H9 (cell line): ENCODE data around the gene AKAP11. TPM values are rescaled to one million over a fixed set of nuclear protein-coding genes. Genes with fewer than 3 reads are reported as not detected.

Experiments used
- DNase-seq: peaks from one replicate; pipeline ENCODE4 v3.0.0-alpha.2; 2017
- H2AFZ ChIP-seq: one replicate; pipeline ENCODE4 v1.6.1; 2013; ENCODE audit warnings: mild to moderate bottlenecking, low read length, control low read depth, moderate library complexity
- H2AK5ac ChIP-seq: 2 replicates; pipeline ENCODE4 v1.6.1; 2013; ENCODE audit warnings: low read length, control low read depth, mixed read lengths; ENCODE audit not compliant: insufficient read length
- H2BK120ac ChIP-seq: one replicate; pipeline ENCODE4 v1.6.1; 2013; ENCODE audit warnings: low read depth, mild to moderate bottlenecking, low read length, control low read depth, inconsistent platforms; ENCODE audit not compliant: poor library complexity, severe bottlenecking
- H2BK12ac ChIP-seq: 2 replicates; pipeline ENCODE4 v1.6.1; 2013; ENCODE audit warnings: low read length, control low read depth, mixed read lengths, low read depth; ENCODE audit not compliant: insufficient read length
- H2BK15ac ChIP-seq: 2 replicates; pipeline ENCODE4 v1.6.1; 2013; ENCODE audit warnings: low read depth, low read length, control low read depth
- H2BK20ac ChIP-seq: one replicate; pipeline ENCODE4 v1.6.1; 2013; ENCODE audit warnings: low read depth, mild to moderate bottlenecking, low read length, control low read depth, inconsistent platforms; ENCODE audit not compliant: poor library complexity, severe bottlenecking
- H2BK5ac ChIP-seq: 2 replicates; pipeline ENCODE4 v1.6.1; 2013; ENCODE audit warnings: low read length, control low read depth, mixed read lengths; ENCODE audit not compliant: insufficient read length
- H3K14ac ChIP-seq: 2 replicates; pipeline ENCODE4 v1.6.1; 2013; ENCODE audit warnings: low read length, control low read depth; ENCODE audit not compliant: insufficient read depth
- H3K18ac ChIP-seq: 2 replicates; pipeline ENCODE4 v1.6.1; 2013; ENCODE audit warnings: low read depth, mild to moderate bottlenecking, mixed read lengths, low read length, control low read depth; ENCODE audit not compliant: insufficient read length
- H3K23ac ChIP-seq: 2 replicates; pipeline ENCODE4 v1.6.1; 2013; ENCODE audit warnings: low read length, control low read depth, mixed read lengths, low read depth; ENCODE audit not compliant: insufficient read length
- H3K23me2 ChIP-seq: 2 replicates; pipeline ENCODE4 v1.6.1; 2013; ENCODE audit warnings: low read depth, mild to moderate bottlenecking, mixed read lengths, low read length, control low read depth; ENCODE audit not compliant: insufficient read length, poor library complexity, severe bottlenecking
- H3K27ac ChIP-seq: 2 replicates; pipeline ENCODE4 v1.5.1; 2013; ENCODE audit warnings: low read length, control low read depth, mixed read lengths, low read depth; ENCODE audit not compliant: insufficient read length
- H3K27me3 ChIP-seq: 2 replicates; pipeline ENCODE4 v1.6.1; 2013; ENCODE audit warnings: low read length, control low read depth, inconsistent platforms; ENCODE audit not compliant: insufficient read depth
- H3K4ac ChIP-seq: 2 replicates; pipeline ENCODE4 v1.6.1; 2013; ENCODE audit warnings: low read depth, mild to moderate bottlenecking, control low read depth, inconsistent platforms, low read length, moderate library complexity
- H3K4me1 ChIP-seq: 2 replicates; pipeline ENCODE4 v1.6.1; 2013; ENCODE audit warnings: low read length, control low read depth, inconsistent platforms; ENCODE audit not compliant: insufficient read depth
- H3K4me2 ChIP-seq: 2 replicates; pipeline ENCODE4 v1.6.1; 2013; ENCODE audit warnings: low read length, control low read depth, mixed read lengths; ENCODE audit not compliant: insufficient read length, insufficient read depth
- H3K56ac ChIP-seq: 2 replicates; pipeline ENCODE4 v1.6.1; 2013; ENCODE audit warnings: low read depth, mild to moderate bottlenecking, mixed read lengths, low read length, control low read depth; ENCODE audit not compliant: insufficient read length
- H3K79me1 ChIP-seq: 2 replicates; pipeline ENCODE4 v1.6.1; 2013; ENCODE audit warnings: low read depth, mild to moderate bottlenecking, moderate library complexity, low read length, control low read depth, inconsistent platforms; ENCODE audit not compliant: insufficient read depth, poor library complexity, severe bottlenecking
- H3K79me2 ChIP-seq: 2 replicates; pipeline ENCODE4 v1.6.1; 2013; ENCODE audit warnings: low read length, control low read depth, inconsistent platforms; ENCODE audit not compliant: insufficient read depth
- H3K9ac ChIP-seq: 2 replicates; pipeline ENCODE4 v1.6.1; 2013; ENCODE audit warnings: low read length, control low read depth, mixed read lengths; ENCODE audit not compliant: insufficient read length; ENCODE audit errors: extremely low read depth
- H3K9me3 ChIP-seq: one replicate; pipeline ENCODE4 v1.6.1; 2013; ENCODE audit warnings: low read depth, low read length, inconsistent platforms; ENCODE audit not compliant: control insufficient read depth
- H3T11ph ChIP-seq: one replicate; pipeline ENCODE4 v1.6.1; 2013; ENCODE audit warnings: mild to moderate bottlenecking, low read length, control low read depth, inconsistent platforms
- H4K20me1 ChIP-seq: one replicate; pipeline ENCODE4 v1.6.1; 2013; ENCODE audit not compliant: control insufficient read depth, insufficient read length, insufficient read depth
- H4K5ac ChIP-seq: 2 replicates; pipeline ENCODE4 v1.6.1; 2013; ENCODE audit warnings: low read depth, mild to moderate bottlenecking, mixed read lengths, low read length, control low read depth; ENCODE audit not compliant: insufficient read length
- H4K8ac ChIP-seq: replicated peaks from 2 replicates; pipeline ENCODE4 v1.6.1; 2013; ENCODE audit warnings: low read length, control low read depth, mixed read lengths, low read depth; ENCODE audit not compliant: insufficient read length
- H4K91ac ChIP-seq: 2 replicates; pipeline ENCODE4 v1.6.1; 2013; ENCODE audit warnings: low read depth, mild to moderate bottlenecking, moderate library complexity, mixed read lengths, low read length, control low read depth; ENCODE audit not compliant: insufficient read length
- H3K27ac Mint-ChIP-seq, 3 experiments: 2 replicates in 2 of 3; 3 replicates in 1 of 3; pipeline ENCODE4 v1.8.0; 2020 to 2021; ENCODE audit warnings: mixed read lengths in 3 of 3, mild to moderate bottlenecking in 1 of 3, moderate library complexity in 1 of 3
- H3K27me3 Mint-ChIP-seq: 2 replicates; pipeline ENCODE4 v1.8.0; 2021; ENCODE audit warnings: low read depth, mild to moderate bottlenecking, moderate library complexity, mixed read lengths
- H3K36me3 Mint-ChIP-seq, 3 experiments: 2 replicates in 2 of 3; 3 replicates in 1 of 3; pipeline ENCODE4 v1.8.0; 2020 to 2021; ENCODE audit warnings: low read depth in 3 of 3, mixed read lengths in 3 of 3; ENCODE audit not compliant: insufficient read depth in 1 of 3
- H3K4me1 Mint-ChIP-seq, 2 experiments: 2 replicates each; pipeline ENCODE4 v1.8.0; 2020; ENCODE audit warnings: mixed read lengths in 2 of 2
- H3K4me3 Mint-ChIP-seq, 2 experiments: 2 replicates in 1 of 2; 3 replicates in 1 of 2; pipeline ENCODE4 v1.8.0; 2020 to 2021; ENCODE audit warnings: mild to moderate bottlenecking in 2 of 2, mixed read lengths in 2 of 2, moderate library complexity in 1 of 2
- H3K9me3 Mint-ChIP-seq, 2 experiments: 2 replicates in 1 of 2; 3 replicates in 1 of 2; pipeline ENCODE4 v1.8.0; 2020; ENCODE audit warnings: mild to moderate bottlenecking in 2 of 2, mixed read lengths in 2 of 2, moderate library complexity in 1 of 2
- WGBS: extraction: QIAGEN DNeasy Blood & Tissue Kit; methylation state at CpG from one replicate; pipeline ENCODE4 v1.1.7; 2013; ENCODE audit warnings: missing lambda C conversion rate, low lambda C conversion rate, mixed read lengths; ENCODE audit not compliant: insufficient read length; ENCODE audit errors: extremely low coverage; 5-methylcytosine and 5-hydroxymethylcytosine counted together
- total RNA-seq: library from RNA; stranded (reverse); gene quantifications from 2 replicates; pipeline ENCODE4 v1.2.1, GENCODE V29; 2021
- TF ChIP-seq, protein P1 (sequence below): fragments of 200-600 bp; sonication (generic); conservative IDR thresholded peaks from 3 replicates; pipeline ENCODE4 v1.8.0; 2021; ENCODE audit warnings: antibody characterized with exemption, mild to moderate bottlenecking

AKAP11 gene
- total RNA-seq, 1 experiment from 2014 or later: 20.5 TPM

GRCh38 chr13:42354241-42355091, 82.5 kb downstream of the AKAP11 start:
- no peak overlapping the region for H2BK12ac ChIP-seq
- H3K18ac ChIP-seq: no peak overlapping the region
- no peak overlapping the region; the same call in 1 of the 2 replicates for H3K14ac ChIP-seq
- H3T11ph ChIP-seq: no peak overlapping the region
- no peak overlapping the region for H3K27ac ChIP-seq
- no peak overlapping the region for H2BK5ac ChIP-seq
- no peaks in the 10 kb centered on the region for H4K20me1 ChIP-seq
- H4K8ac ChIP-seq: no peak overlapping the region
- no peak overlapping the region for H3K4me2 ChIP-seq
- H2BK15ac ChIP-seq: no peak overlapping the region
- H2BK120ac ChIP-seq: no peak overlapping the region
- no peaks in the 10 kb centered on the region for H3K79me1 ChIP-seq
- no peak overlapping the region for H3K9ac ChIP-seq
- H3K23me2 ChIP-seq: no peaks in the 10 kb centered on the region
- Mint-ChIP-seq H3K27ac (no peak overlapping the region; a peak in 1 of 7 replicates), H3K4me3 (no peak overlapping the region), H3K36me3 (no peaks in the 10 kb centered on the region), H3K9me3 (no peaks in the 10 kb centered on the region; a peak in 3 of 5 replicates), H3K4me1 (peaks cover 14 to 15% of the 10 kb centered on the region in 2 experiments), H3K27me3 (no peaks in the 10 kb centered on the region; the same call in 1 of the 2 replicates)
- no peaks in the 10 kb centered on the region for H3K79me2 ChIP-seq
- H3K27me3 ChIP-seq: no peaks in the 10 kb centered on the region
- H3K23ac ChIP-seq: no peak overlapping the region
- no peak overlapping the region for H3K4ac ChIP-seq
- no peaks in the 10 kb centered on the region for H3K9me3 ChIP-seq
- no peaks in the 10 kb centered on the region; the same call in 1 of the 2 replicates for H3K4me1 ChIP-seq
- DNase-seq: no peak
- no peak overlapping the region for H2AFZ ChIP-seq
- H4K5ac ChIP-seq: no peak overlapping the region
- H4K91ac ChIP-seq: no peak overlapping the region
- no peak overlapping the region for H2BK20ac ChIP-seq
- WGBS: no CpG with 5 or more reads among the region's 6 CpGs
- TF ChIP-seq, protein P1, sequence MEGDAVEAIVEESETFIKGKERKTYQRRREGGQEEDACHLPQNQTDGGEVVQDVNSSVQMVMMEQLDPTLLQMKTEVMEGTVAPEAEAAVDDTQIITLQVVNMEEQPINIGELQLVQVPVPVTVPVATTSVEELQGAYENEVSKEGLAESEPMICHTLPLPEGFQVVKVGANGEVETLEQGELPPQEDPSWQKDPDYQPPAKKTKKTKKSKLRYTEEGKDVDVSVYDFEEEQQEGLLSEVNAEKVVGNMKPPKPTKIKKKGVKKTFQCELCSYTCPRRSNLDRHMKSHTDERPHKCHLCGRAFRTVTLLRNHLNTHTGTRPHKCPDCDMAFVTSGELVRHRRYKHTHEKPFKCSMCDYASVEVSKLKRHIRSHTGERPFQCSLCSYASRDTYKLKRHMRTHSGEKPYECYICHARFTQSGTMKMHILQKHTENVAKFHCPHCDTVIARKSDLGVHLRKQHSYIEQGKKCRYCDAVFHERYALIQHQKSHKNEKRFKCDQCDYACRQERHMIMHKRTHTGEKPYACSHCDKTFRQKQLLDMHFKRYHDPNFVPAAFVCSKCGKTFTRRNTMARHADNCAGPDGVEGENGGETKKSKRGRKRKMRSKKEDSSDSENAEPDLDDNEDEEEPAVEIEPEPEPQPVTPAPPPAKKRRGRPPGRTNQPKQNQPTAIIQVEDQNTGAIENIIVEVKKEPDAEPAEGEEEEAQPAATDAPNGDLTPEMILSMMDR: peak; percentile 23; the same call in 1 of the 3 replicates
- no peak overlapping the region for H2AK5ac ChIP-seq
- no peak overlapping the region for H3K56ac ChIP-seq
